Spleen (tissue), 11 donors: ENCODE measurements around the gene MB. TPM values are rescaled to one million over a fixed set of nuclear protein-coding genes. Genes with fewer than 3 reads are reported as not detected.

Source experiments
- DNase-seq: peaks from one replicate; pipeline ENCODE4 v3.0.0-alpha.2; 2020
- H3K27ac ChIP-seq, 8 donors: fragments of 200-600 bp; sonication (generic) in 7 of 8; 1 replicate in 4 of 8; 2 replicates in 4 of 8; pipeline versions ENCODE4 v1.5.0 to v1.8.0; 2016 to 2021; ENCODE audit warnings: inconsistent platforms in 4 of 8, mild to moderate bottlenecking in 4 of 8, moderate library complexity in 1 of 8
- H3K27me3 ChIP-seq, 7 donors: fragments of 200-600 bp; sonication (generic) in 6 of 7; replicated peaks in 1 of 7; 1 replicate in 4 of 7; 2 replicates in 3 of 7; pipeline versions ENCODE4 v1.5.0 to v1.8.0; 2016 to 2021; ENCODE audit warnings: inconsistent platforms in 3 of 7, mild to moderate bottlenecking in 1 of 7
- H3K36me3 ChIP-seq, 6 donors: fragments of 200-600 bp; sonication (generic) in 5 of 6; 1 replicate in 4 of 6; 2 replicates in 2 of 6; pipeline versions ENCODE4 v1.5.0 to v1.8.0; 2016 to 2021; ENCODE audit warnings: inconsistent platforms in 2 of 6
- H3K4me1 ChIP-seq, 6 donors: fragments of 200-600 bp; sonication (generic) in 5 of 6; 1 replicate in 3 of 6; 2 replicates in 3 of 6; pipeline versions ENCODE4 v1.5.0 to v1.8.0; 2016 to 2021; ENCODE audit warnings: inconsistent platforms in 3 of 6
- H3K4me3 ChIP-seq, 8 donors: fragments of 200-600 bp; sonication (generic) in 7 of 8; 1 replicate in 4 of 8; 2 replicates in 4 of 8; pipeline versions ENCODE4 v1.5.0 to v1.8.0; 2016 to 2021; ENCODE audit warnings: inconsistent platforms in 4 of 8, mild to moderate bottlenecking in 4 of 8, moderate library complexity in 2 of 8
- H3K9me3 ChIP-seq, 8 donors: fragments of 200-600 bp; sonication (generic) in 7 of 8; 1 replicate in 4 of 8; 2 replicates in 4 of 8; pipeline versions ENCODE4 v1.5.0 to v1.8.0; 2016 to 2021; ENCODE audit warnings: inconsistent platforms in 4 of 8
- POLR2A ChIP-seq, 3 donors: fragments of 450-650 bp; IDR thresholded peaks; one replicate each; pipeline ENCODE4 v1.5.1; 2017; ENCODE audit warnings: antibody characterized with exemption in 3 of 3, mild to moderate bottlenecking in 1 of 3
- POLR2AphosphoS5 ChIP-seq, 3 donors: sonication (generic); formaldehyde crosslinking; IDR thresholded peaks; one replicate each; pipeline ENCODE4 v1.5.1; 2017; ENCODE audit warnings: antibody characterized with exemption in 3 of 3
- WGBS, 5 donors: extraction: QIAGEN DNeasy Blood & Tissue Kit in 3 of 5; methylation state at CpG; one replicate each; pipeline versions ENCODE4 v1.1.5 to v1.1.7; 2013 to 2018; 5-methylcytosine and 5-hydroxymethylcytosine counted together
- intact Hi-C: fragments of 100-400 bp; cut with DNase I; formaldehyde crosslinking; loops from one replicate; pipeline ENCODE4 v1.15.0; 2023; ENCODE audit warnings: low total_unique reads
- polyA plus RNA-seq, 3 donors: library from polyadenylated mRNA; stranded (reverse); fragments of 200-250 nt; gene quantifications; one replicate each; pipeline ENCODE4 v1.2.1, GENCODE V29; 2013
- total RNA-seq, 7 donors: library from RNA; depleted of rRNA in 3 of 7; stranded (reverse); fragments of >200 nt in 3 of 7; fragmentation: NEBNext Ultra II Directional in 4 of 7; extraction: Animal tissue kit (Norgen Biotek cat#: 25700) in 4 of 7; gene quantifications; one replicate each; pipeline versions ENCODE4 v1.1.0 to v1.2.1, GENCODE V29; 2016 to 2021
- TF ChIP-seq, protein P1 (sequence below), 11 experiments: fragments of 200-600 bp in 7 of 11; fragments of 450-650 bp in 4 of 11; sonication (generic) in 4 of 11; IDR thresholded peaks in 8 of 11; conservative IDR thresholded peaks in 3 of 11; 1 replicate in 7 of 11; 2 replicates in 4 of 11; pipeline versions ENCODE4 v1.4.0 to v1.8.0; 2016 to 2021; ENCODE audit warnings: antibody characterized with exemption in 11 of 11, inconsistent platforms in 4 of 11, mild to moderate bottlenecking in 1 of 11
- donor health status: healthy with polysubstance abuse.
- donor health status: DM: no; HTN: no; CAD: no; lungs with moderate emphysema.
- donor health status: DM: no; HTN: no; CAD: no.
- donor health status: Bipolar disorder and iron deficiency.
- donor health status: healthy.
- donor health status: DM: no; HTN: no; CAD: no.
- donor health status: DM: yes; HTN: yes; CAD: no.

The MB gene
- total and polyA plus RNA-seq, 10 donors: 0.64 to 5.0 (median 1.1) TPM; not detected in 6

DNA sequence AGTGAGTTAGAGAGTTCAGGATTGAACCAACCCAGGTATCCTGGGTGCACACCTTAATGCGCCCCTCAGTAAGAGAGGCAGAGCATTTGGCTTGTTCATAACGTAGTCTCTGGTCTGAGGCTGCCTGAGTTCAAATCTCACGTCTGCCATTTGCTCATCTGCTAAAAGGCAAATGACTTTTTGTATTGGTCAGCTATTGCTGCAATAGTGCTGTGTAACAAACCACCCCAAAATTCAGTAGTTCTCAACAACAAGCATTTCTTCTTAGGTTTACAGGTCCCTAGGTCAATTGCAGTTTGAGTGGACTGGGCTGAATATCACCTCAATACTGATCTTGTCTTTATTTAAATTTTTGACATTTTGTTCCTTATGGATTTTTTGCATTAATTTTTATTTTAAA is 58.4 kb downstream of the MB start:
- Histone ChIP-seq H3K27me3 (peaks cover 0 to 47% (median 0%) of the 10 kb centered on the region in 7 donors), H3K4me3 (no peak overlapping the region), H3K4me1 (no peaks in the 10 kb centered on the region), H3K36me3 (no peaks in the 10 kb centered on the region), H3K9me3 (no peaks in the 10 kb centered on the region), H3K27ac (no peak overlapping the region)
- TF ChIP-seq POLR2AphosphoS5 (IDR thresholded peaks at IDR 0.05) (no peak), POLR2A (IDR thresholded peaks at IDR 0.05) (no peak)
- TF ChIP-seq, protein P1, sequence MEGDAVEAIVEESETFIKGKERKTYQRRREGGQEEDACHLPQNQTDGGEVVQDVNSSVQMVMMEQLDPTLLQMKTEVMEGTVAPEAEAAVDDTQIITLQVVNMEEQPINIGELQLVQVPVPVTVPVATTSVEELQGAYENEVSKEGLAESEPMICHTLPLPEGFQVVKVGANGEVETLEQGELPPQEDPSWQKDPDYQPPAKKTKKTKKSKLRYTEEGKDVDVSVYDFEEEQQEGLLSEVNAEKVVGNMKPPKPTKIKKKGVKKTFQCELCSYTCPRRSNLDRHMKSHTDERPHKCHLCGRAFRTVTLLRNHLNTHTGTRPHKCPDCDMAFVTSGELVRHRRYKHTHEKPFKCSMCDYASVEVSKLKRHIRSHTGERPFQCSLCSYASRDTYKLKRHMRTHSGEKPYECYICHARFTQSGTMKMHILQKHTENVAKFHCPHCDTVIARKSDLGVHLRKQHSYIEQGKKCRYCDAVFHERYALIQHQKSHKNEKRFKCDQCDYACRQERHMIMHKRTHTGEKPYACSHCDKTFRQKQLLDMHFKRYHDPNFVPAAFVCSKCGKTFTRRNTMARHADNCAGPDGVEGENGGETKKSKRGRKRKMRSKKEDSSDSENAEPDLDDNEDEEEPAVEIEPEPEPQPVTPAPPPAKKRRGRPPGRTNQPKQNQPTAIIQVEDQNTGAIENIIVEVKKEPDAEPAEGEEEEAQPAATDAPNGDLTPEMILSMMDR (IDR thresholded peaks at IDR 0.05 in 8 of 11, conservative IDR thresholded peaks at IDR 0.05 in 3 of 11): no peak
- no peak for DNase-seq
- intact Hi-C loops: no loop called here
- 67 to 96% (median 89%) methylated on average over 3 of the region's 3 CpGs for WGBS, 5 donors

DNA sequence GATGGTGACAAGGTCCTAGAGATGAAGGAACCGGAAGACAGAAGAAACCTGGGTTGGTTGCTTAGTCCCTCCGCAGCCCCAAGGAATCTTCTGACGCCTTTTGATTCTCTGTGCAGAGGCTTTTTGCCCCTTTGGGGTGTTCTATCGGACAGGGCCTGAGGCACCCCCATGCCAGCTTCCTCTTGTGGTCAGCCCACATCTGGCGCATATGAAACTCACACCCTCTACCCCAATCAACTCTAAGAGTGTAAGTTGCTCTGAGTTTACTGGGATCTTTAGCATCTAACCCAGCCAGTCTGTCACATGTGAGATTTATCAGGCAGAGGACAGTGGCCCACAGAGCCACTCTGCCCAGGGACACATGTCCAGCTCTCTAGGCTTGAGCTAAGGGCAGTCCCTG is 59.1 kb downstream of the MB start:
- Histone ChIP-seq H3K27ac (no peak overlapping the region), H3K27me3 (peaks cover 0 to 54% (median 0%) of the 10 kb centered on the region in 7 donors), H3K4me1 (peaks cover 0 to under 1% (median 0%) of the 10 kb centered on the region in 6 donors), H3K4me3 (no peak overlapping the region), H3K36me3 (no peaks in the 10 kb centered on the region), H3K9me3 (no peaks in the 10 kb centered on the region)
- intact Hi-C loops: no loop called here
- TF ChIP-seq POLR2A (IDR thresholded peaks at IDR 0.05): no peak
- TF ChIP-seq POLR2AphosphoS5 (IDR thresholded peaks at IDR 0.05): no peak
- TF ChIP-seq, protein P1 (IDR thresholded peaks at IDR 0.05 in 8 of 11, conservative IDR thresholded peaks at IDR 0.05 in 3 of 11): no peak
- no peak for DNase-seq
- WGBS, 5 donors: 53 to 72% (median 62%) methylated on average over 5 of the region's 5 CpGs

Other genes starting within 250 kb of the MB start
- gene HMOX1, start 236.2 kb downstream of the MB start, total RNA-seq: 100 to 1,000 TPM; 351 to 930 (median 819) TPM
- 100 to 1,000 TPM; 178 to 629 (median 302) TPM for gene HMOX1, start 236.2 kb downstream of the MB start, polyA plus RNA-seq
- 10 to 100 TPM; 51.8 to 96.3 (median 64.8) TPM for gene MCM5, start 217.2 kb downstream of the MB start, total RNA-seq
- gene MCM5, start 217.2 kb downstream of the MB start, polyA plus RNA-seq: 10 to 100 TPM; 45.2 to 57.3 (median 49.0) TPM
- gene RASD2, start 76.5 kb downstream of the MB start, total RNA-seq: under 1 TPM in 4 of 7 donors, not detected in 3; 0.14 to 0.44 (median 0.22) TPM
- gene RASD2, start 76.5 kb downstream of the MB start, polyA plus RNA-seq: under 1 TPM; 0.04 to 0.24 (median 0.13) TPM
- gene APOL6, start 31.1 kb upstream of the MB start, total RNA-seq: 10 to 100 TPM; 33.5 to 48.1 (median 39.9) TPM
- 1 to 10 TPM; 4.4 to 7.3 (median 4.4) TPM for gene APOL6, start 31.1 kb upstream of the MB start, polyA plus RNA-seq
- gene APOL5, start 100.5 kb upstream of the MB start, total RNA-seq: not detected
- gene APOL5, start 100.5 kb upstream of the MB start, polyA plus RNA-seq: not detected